ENCODE measurements around the gene NKX3-2.

NKX3-2 gene

GRCh38 chr4:13544606-13545393, 492 bp upstream of the NKX3-2 start:
- DNase-seq: peak; percentile 56

DNA sequence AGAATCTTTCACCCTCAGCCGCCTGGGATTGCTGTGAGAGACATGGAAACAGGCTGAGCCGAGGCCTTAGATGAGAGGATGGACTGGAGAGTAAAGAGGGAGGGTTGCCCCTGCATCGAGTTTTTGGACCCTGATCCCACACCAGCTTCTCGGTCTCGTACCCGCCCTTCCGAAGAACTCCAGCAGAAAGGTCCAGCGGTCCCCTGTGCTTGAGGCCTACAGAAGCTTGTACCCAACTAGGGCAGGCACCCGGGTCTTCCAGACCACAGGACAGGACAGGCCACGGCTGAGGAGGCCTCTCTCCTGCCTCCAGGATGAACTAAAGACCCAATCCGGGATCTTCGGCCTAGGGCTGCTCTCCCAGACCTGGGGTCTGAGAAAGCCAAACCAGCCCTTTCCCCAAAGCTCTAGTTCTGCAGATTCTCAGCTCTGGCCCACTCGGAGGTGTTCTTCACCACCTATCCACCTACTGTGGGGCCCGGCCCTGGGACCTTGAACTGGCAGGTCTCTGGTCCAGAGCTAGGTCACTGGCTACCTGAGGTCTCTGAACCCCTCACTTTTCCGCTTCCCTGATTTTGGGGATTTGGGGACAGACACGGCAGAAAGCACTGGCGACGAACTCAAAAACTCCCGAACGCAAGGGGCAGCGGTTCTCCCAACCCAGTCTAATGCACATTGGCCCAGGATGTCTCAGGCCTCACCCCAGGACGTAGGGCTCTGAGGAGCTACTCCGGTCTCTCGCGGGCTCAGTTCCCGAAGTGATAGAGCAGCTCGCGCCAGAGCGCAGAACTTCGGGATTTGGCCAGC, 1.1 kb downstream of the NKX3-2 start:
- DNase-seq: no peak

GRCh38 chr4:13542577-13543031, 1.7 kb downstream of the NKX3-2 start:
- no peak for DNase-seq

DNA sequence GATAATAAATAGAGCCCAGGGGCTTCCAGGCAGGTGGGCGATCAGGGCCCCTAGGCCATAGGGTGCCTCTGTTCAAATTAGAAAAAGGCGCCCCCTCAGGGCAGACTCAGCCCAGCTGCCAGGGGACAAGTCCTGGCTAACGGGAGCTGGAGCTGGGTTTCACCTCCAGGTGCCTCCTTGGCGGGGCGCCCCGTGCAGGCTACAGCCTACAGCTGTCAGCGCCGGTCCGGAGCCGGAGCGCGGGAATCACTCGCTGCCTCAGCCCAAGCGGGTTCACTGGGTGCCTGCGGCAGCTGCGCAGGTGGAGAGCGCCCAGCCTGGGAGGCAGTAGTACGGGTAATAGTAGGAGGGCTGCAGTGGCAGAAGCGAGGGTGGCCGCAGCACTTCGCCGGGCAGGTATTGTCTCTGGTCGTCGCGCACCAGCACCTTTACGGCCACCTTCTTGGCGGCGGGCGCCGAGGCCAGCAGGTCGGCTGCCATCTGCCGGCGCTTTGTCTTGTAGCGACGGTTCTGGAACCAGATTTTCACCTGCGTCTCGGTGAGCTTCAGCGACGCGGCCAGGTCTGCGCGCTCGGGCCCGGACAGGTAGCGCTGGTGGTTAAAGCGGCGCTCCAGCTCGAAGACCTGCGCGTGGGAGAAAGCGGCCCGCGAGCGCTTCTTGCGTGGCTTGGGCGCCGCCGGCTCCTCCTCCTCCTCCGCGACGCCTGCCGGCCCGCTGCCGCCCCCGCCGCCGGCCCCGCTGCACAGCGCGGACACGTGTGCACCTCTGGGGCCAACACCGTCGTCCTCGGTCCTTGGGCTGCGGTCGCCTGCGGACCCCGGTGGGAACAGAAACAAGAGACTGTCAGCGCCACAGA, 2.4 kb downstream of the NKX3-2 start:
- peak; percentile 21 for DNase-seq

DNA sequence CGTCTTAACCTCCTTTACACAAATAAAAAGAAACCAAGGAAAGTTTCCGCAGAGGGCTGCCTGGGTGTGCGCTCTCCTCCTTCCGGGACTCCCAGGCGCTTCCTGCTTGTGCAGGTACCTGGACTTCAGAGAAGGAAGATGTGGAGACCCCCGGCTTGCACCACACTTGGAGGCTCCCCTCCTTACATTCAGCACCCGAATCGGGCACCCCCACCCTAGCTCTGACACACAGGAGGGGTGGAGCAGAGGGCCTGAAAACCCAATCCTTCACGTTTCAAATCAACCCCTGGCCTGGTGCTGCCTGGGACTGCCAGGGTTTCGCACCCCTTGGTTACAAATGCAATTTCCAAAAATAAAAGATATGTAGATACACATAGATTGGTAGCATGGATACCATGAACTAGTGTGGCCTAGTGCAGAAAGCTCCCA, 3.1 kb downstream of the NKX3-2 start:
- no peak for DNase-seq

DNA sequence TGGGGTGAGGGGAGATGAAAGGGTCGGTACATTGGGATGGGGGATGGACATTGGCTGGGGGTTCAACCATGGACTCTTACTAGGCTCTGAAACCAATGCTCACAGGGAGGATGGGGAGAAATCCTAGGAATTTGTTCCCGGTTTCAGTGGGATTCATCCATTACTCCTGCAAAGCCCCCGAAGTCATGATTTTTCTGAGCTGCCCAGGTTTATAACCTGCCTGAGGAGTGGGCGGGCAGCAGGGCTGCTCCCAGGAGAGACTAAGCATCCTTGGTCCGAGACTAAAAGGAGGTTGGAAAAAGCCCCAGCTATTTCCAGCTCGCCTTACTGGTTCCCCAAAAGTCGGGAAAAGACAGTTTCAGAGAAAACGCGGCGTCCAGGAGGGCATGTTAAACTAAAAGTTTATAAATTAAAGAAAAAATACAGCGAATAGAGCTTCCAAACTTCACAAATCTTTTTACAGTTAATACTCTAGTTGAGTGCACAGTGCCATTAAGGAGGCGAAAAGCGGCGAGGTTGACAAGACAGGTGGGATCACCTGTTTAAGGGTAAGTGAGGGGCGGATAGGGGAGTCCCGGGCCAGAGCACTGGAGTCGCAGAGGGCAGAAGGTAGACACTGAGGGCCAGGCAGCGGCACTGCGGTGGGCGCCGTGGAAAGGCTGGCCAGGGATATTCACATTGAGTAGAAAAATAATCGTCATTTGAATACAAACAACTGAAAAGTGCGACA, 3.7 kb downstream of the NKX3-2 start:
- no peak for DNase-seq

GRCh38 chr4:13539619-13540445, 4.5 kb downstream of the NKX3-2 start:
- DNase-seq: no peak

DNA sequence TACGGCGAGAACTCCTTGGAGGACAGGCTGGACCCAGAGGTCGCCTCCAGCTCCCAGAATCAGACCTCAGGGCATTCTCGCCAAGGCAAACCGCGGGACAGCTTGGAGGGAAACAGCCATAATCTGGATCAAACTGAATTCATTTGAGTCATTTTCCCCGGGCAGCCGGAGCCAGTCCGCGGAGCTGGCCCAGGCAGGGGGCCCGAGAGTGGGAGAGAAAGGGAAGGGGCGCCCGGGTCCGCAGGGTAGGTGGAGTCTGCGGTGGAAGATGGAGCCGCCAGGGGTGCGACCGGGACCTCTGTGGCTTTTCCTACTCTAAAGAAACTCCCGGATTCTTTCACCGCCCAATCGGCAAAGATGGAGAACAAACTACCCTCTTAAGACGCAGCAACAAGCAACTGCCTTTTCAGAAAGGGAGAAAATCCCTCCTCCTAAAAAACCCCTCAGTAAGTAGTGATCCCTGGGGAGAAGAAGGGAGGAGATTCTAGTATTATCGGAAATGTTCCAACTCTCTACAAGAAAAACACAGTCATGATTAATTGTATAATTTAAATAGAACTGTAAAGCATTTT, 5.2 kb downstream of the NKX3-2 start:
- no peak for DNase-seq

DNA sequence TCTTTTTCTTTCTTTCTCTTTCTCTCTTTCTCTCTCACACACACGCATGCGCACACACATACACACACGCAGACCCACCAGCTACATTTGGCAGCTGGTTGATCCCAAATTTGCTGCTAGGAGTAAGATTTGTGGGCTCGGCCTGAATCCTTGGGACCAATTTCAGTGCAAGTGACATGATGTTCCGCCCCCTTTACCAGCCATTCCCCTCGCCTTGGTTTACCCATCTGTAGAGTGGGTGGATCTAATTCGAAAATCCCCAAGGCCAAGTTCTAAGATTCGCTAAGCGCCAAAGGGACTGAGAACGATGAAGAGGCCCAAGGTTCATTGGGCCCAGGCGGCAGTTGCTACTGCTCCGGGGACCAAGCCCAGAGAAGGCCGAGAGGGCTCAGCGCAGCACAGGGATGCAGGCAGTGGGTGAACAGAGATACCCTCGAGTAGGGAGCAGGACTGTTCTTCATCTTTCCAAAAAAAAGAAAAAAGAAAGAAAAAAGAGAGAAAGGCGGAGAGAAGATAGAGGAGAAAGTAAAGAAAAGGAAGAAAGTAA, 5.8 kb downstream of the NKX3-2 start:
- no peak for DNase-seq

- DNase-seq: no peak
Measured at GRCh38 chr4:13537832-13538177, 6.5 kb downstream of the NKX3-2 start.

DNA sequence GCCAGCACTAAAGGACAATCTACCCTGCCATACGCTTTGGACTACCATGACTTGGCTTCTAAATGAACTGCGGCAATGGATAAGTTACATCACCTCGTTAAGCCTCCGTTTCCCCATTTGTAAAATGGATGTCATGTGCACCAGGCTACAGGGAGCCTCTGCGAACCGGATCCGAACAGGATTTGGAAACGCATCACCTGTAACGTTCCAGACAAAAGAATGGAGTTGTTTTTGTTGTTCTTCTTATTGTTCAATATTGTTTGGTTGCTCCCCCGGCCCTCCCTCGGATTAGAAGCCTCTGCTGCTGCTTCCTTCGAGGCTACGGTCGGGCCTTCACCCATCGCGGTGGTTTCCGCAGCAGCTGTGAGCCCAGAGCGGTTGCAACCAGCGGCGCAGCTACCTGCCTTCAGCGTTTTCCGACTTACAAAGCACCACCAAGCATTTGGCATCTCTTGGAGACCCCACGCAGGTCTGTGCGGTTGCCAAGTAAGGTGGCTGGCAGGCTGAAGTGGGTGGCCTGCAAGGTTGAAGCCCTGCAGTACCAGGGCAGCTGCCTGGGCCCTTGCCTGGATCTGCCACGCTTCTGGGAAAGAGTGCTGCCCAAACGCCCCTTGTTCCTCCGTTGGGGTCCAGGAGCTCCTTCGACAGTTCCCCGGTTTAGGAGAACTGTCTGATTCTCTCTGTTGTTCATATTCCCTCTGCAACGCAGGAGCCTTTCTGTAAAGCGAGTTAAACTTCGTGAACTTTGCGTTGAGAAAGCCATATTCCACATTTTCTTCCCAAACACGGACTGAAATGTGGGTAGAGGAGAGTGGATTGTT, 7.1 kb downstream of the NKX3-2 start:
- DNase-seq: no peak

GRCh38 chr4:13536607-13537006, 7.7 kb downstream of the NKX3-2 start:
- DNase-seq: no peak

- no peak for DNase-seq
Measured at GRCh38 chr4:13535708-13536361, 8.5 kb downstream of the NKX3-2 start.

DNA sequence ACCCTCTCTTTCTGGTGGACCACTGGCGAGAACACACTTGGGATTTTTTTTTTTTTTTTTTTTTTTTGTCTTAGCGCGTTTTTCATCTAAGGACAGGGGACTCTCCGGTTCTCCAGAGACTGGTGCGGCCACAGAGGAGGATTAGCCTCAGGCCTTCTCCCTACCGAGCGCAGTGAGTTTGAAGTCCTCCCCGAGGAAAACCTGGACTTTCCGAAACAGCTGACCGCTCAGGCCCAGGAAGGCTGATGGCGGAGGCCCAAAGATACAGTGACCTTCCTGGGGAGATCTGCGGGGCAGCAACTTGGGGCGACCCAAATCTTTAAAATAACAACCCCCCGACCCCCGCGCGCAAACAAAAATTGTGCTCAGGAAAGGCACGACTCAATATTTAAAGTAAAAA, 9.2 kb downstream of the NKX3-2 start:
- no peak for DNase-seq

GRCh38 chr4:13534344-13535063, 9.8 kb downstream of the NKX3-2 start:
- DNase-seq: no peak

- no peak for DNase-seq
Measured at GRCh38 chr4:13533670-13534343, 10.5 kb downstream of the NKX3-2 start.

- no peak for DNase-seq
Measured at GRCh38 chr4:13531625-13531998, 12.7 kb downstream of the NKX3-2 start.

All from NCI-H2029 (cell line).